ENCODE measurements around the gene UCN. TPM values are rescaled to one million over a fixed set of nuclear protein-coding genes. Genes with fewer than 3 reads are reported as not detected.
"Not testable (repeated sequence)": the region's sequence is repeated elsewhere in the genome, so short reads cannot be mapped to it uniquely, and the experiment has no call there.

UCN gene
- total RNA-seq, 2 experiments from 2014 or later = 2.2 to 2.6 TPM

- not testable (repeated sequence) for H3K4me3 Mint-ChIP-seq; H3K27ac Mint-ChIP-seq; ATAC-seq; H3K9me3 Mint-ChIP-seq (ENCODE audit: insufficient read depth); H3K4me1 Mint-ChIP-seq (ENCODE audit: low read depth); DNase-seq; H3K27me3 Mint-ChIP-seq (ENCODE audit: low read depth); H3K36me3 Mint-ChIP-seq (ENCODE audit: low read depth)
- ChIA-PET CTCF (interaction anchor here (0.6 to 5.0 kb wide), 7 partner anchors 9 to 213 kb away, joined by 3 to 74 read pairs (median 4); partner anchors contain the start of genes SLC30A3 and TRIM54), POLR2A (interaction anchor here (0.6 kb wide), 1 partner anchor 29 kb away, joined by 3 read pairs; no protein-coding TSS in a partner anchor)
Measured at GRCh38 chr2:27300606-27301005, 7.6 kb downstream of the UCN start.

GRCh38 chr2:27298391-27299080, 9.7 kb downstream of the UCN start:
- no peak for DNase-seq
- Mint-ChIP-seq H3K4me1 (ENCODE audit: low read depth) (peaks cover 5% of the 10 kb centered on the region), H3K27me3 (ENCODE audit: low read depth) (no peaks in the 10 kb centered on the region), H3K4me3 (no peak overlapping the region), H3K27ac (no peak overlapping the region), H3K36me3 (ENCODE audit: low read depth) (no peaks in the 10 kb centered on the region), H3K9me3 (ENCODE audit: insufficient read depth) (no peaks in the 10 kb centered on the region)
- ChIA-PET CTCF (no interaction called here), POLR2A (no interaction called here)
- no peak for ATAC-seq

- no peaks in the 10 kb centered on the region for H3K36me3 Mint-ChIP-seq (ENCODE audit: low read depth)
- no peak for DNase-seq
- no peak for ATAC-seq
- no peaks in the 10 kb centered on the region for H3K4me1 Mint-ChIP-seq (ENCODE audit: low read depth)
- H3K27me3 Mint-ChIP-seq (ENCODE audit: low read depth) = peaks cover 8% of the 10 kb centered on the region
- ChIA-PET POLR2A (no interaction called here), CTCF (interaction anchor here (0.9 to 2.4 kb wide), 3 partner anchors 17 to 81 kb away, joined by 3 to 11 read pairs (median 3); no protein-coding TSS in a partner anchor)
- H3K4me3 Mint-ChIP-seq = no peak overlapping the region
- no peak overlapping the region for H3K27ac Mint-ChIP-seq
- H3K9me3 Mint-ChIP-seq (ENCODE audit: insufficient read depth) = no peaks in the 10 kb centered on the region
Measured at GRCh38 chr2:27297195-27297594, 11.1 kb downstream of the UCN start.

- Mint-ChIP-seq H3K27ac (no peak overlapping the region), H3K4me3 (no peak overlapping the region), H3K9me3 (ENCODE audit: insufficient read depth) (no peaks in the 10 kb centered on the region), H3K27me3 (ENCODE audit: low read depth) (peaks cover 14% of the 10 kb centered on the region), H3K4me1 (ENCODE audit: low read depth) (no peaks in the 10 kb centered on the region), H3K36me3 (ENCODE audit: low read depth) (no peaks in the 10 kb centered on the region)
- CTCF ChIA-PET = interaction anchor here (0.9 to 2.4 kb wide), 3 partner anchors 17 to 81 kb away, joined by 3 to 11 read pairs (median 3); no protein-coding TSS in a partner anchor
- no peak for ATAC-seq
- DNase-seq = no peak
- POLR2A ChIA-PET = no interaction called here
Measured at GRCh38 chr2:27296481-27296880, 11.8 kb downstream of the UCN start.

- ChIA-PET POLR2A (no interaction called here), CTCF (interaction anchor here (3.9 kb wide), 1 partner anchor 8 kb away, joined by 36 read pairs; no protein-coding TSS in a partner anchor)
- Mint-ChIP-seq H3K4me1 (ENCODE audit: low read depth) (peaks cover 2% of the 10 kb centered on the region), H3K4me3 (no peak overlapping the region), H3K27me3 (ENCODE audit: low read depth) (peaks cover 15% of the 10 kb centered on the region), H3K27ac (no peak overlapping the region), H3K36me3 (ENCODE audit: low read depth) (no peaks in the 10 kb centered on the region), H3K9me3 (ENCODE audit: insufficient read depth) (no peaks in the 10 kb centered on the region)
- DNase-seq (no peak), ATAC-seq (no peak)
Measured at GRCh38 chr2:27294928-27295327, 13.3 kb downstream of the UCN start.

- Mint-ChIP-seq H3K27me3 (ENCODE audit: low read depth) (peaks cover 27% of the 10 kb centered on the region), H3K36me3 (ENCODE audit: low read depth) (no peaks in the 10 kb centered on the region), H3K4me1 (ENCODE audit: low read depth) (peaks cover 2% of the 10 kb centered on the region), H3K4me3 (no peak overlapping the region), H3K9me3 (ENCODE audit: insufficient read depth) (no peaks in the 10 kb centered on the region), H3K27ac (no peak overlapping the region)
- DNase-seq (no peak), ATAC-seq (no peak)
- CTCF ChIA-PET = interaction anchor here (1.2 to 7.3 kb wide), 5 partner anchors 9 to 330 kb away, joined by 3 to 61 read pairs (median 4); partner anchors contain the start of gene TRIM54
- POLR2A ChIA-PET = interaction anchor here (0.9 kb wide), 1 partner anchor 31 kb away, joined by 3 read pairs; the partner anchor contains the start of gene MPV17
Measured at GRCh38 chr2:27291865-27292264, 16.4 kb downstream of the UCN start.

- H3K9me3 Mint-ChIP-seq (ENCODE audit: insufficient read depth) = no peaks in the 10 kb centered on the region
- ChIA-PET CTCF (interaction anchor here (0.8 to 7.3 kb wide), 3 partner anchors 10 to 13 kb away, joined by 3 to 61 read pairs (median 23); partner anchors contain the start of gene TRIM54), POLR2A (no interaction called here)
- H3K27me3 Mint-ChIP-seq (ENCODE audit: low read depth) = peaks cover 37% of the 10 kb centered on the region
- H3K4me3 Mint-ChIP-seq = no peak overlapping the region
- H3K27ac Mint-ChIP-seq = no peak overlapping the region
- ATAC-seq = no peak
- H3K36me3 Mint-ChIP-seq (ENCODE audit: low read depth) = no peaks in the 10 kb centered on the region
- peaks cover 2% of the 10 kb centered on the region for H3K4me1 Mint-ChIP-seq (ENCODE audit: low read depth)
- no peak for DNase-seq
Measured at GRCh38 chr2:27290549-27290948, 17.7 kb downstream of the UCN start.

- ChIA-PET POLR2A (no interaction called here), CTCF (interaction anchor here (0.7 to 7.3 kb wide), 4 partner anchors 8 to 23 kb away, joined by 3 to 61 read pairs (median 16); partner anchors contain the start of gene TRIM54)
- Mint-ChIP-seq H3K36me3 (ENCODE audit: low read depth) (no peaks in the 10 kb centered on the region), H3K4me1 (ENCODE audit: low read depth) (peaks cover 2% of the 10 kb centered on the region), H3K27ac (no peak overlapping the region), H3K4me3 (no peak overlapping the region), H3K27me3 (ENCODE audit: low read depth) (peaks cover 49% of the 10 kb centered on the region), H3K9me3 (ENCODE audit: insufficient read depth) (no peaks in the 10 kb centered on the region)
- no peak for ATAC-seq
- DNase-seq = no peak
Measured at GRCh38 chr2:27288610-27289009, 19.6 kb downstream of the UCN start.

- ATAC-seq (no peak), DNase-seq (no peak)
- Mint-ChIP-seq H3K27ac (no peak overlapping the region), H3K36me3 (ENCODE audit: low read depth) (no peaks in the 10 kb centered on the region), H3K27me3 (ENCODE audit: low read depth) (peaks cover 46% of the 10 kb centered on the region), H3K4me1 (ENCODE audit: low read depth) (no peaks in the 10 kb centered on the region), H3K9me3 (ENCODE audit: insufficient read depth) (no peaks in the 10 kb centered on the region), H3K4me3 (no peak overlapping the region)
- ChIA-PET POLR2A (no interaction called here), CTCF (interaction anchor here (7.2 kb wide), 1 partner anchor 17 kb away, joined by 74 read pairs; no protein-coding TSS in a partner anchor)
Measured at GRCh38 chr2:27285481-27285880, 22.8 kb downstream of the UCN start.

GRCh38 chr2:27284996-27285395, 23.2 kb downstream of the UCN start:
- Mint-ChIP-seq H3K4me1 (ENCODE audit: low read depth) (peaks cover under 1% of the 10 kb centered on the region), H3K36me3 (ENCODE audit: low read depth) (no peaks in the 10 kb centered on the region), H3K9me3 (ENCODE audit: insufficient read depth) (no peaks in the 10 kb centered on the region), H3K27me3 (ENCODE audit: low read depth) (peaks cover 46% of the 10 kb centered on the region), H3K27ac (no peak overlapping the region), H3K4me3 (no peak overlapping the region)
- ATAC-seq = no peak
- CTCF ChIA-PET = interaction anchor here (7.2 kb wide), 1 partner anchor 17 kb away, joined by 74 read pairs; no protein-coding TSS in a partner anchor
- POLR2A ChIA-PET = no interaction called here
- no peak for DNase-seq

- no peak for DNase-seq
- no peak for ATAC-seq
- CTCF ChIA-PET = interaction anchor here (2.5 to 7.2 kb wide), 8 partner anchors 8 to 321 kb away, joined by 10 to 90 read pairs (median 52); partner anchors contain the start of gene SLC30A3
- Mint-ChIP-seq H3K4me3 (no peak overlapping the region), H3K9me3 (ENCODE audit: insufficient read depth) (no peaks in the 10 kb centered on the region), H3K27ac (no peak overlapping the region), H3K27me3 (ENCODE audit: low read depth) (peaks cover 44% of the 10 kb centered on the region), H3K36me3 (ENCODE audit: low read depth) (no peaks in the 10 kb centered on the region), H3K4me1 (ENCODE audit: low read depth) (peaks cover 6% of the 10 kb centered on the region)
- POLR2A ChIA-PET = interaction anchor here (0.6 kb wide), 1 partner anchor 113 kb away, joined by 4 read pairs; no protein-coding TSS in a partner anchor
Measured at GRCh38 chr2:27282892-27283291, 25.4 kb downstream of the UCN start.

Measured in activated CD8-positive, alpha-beta T cell treated with anti-CD3 and anti-CD28 coated beads, Interleukin-2, amount 10 ng/mL, durations not matched to agents 7 days and 5 days (primary cell).